T-helper 9 cell (primary cell): ENCODE data around the gene MRPL4.

ENCODE experiments used
- DNase-seq: peaks from one replicate; pipeline ENCODE4 v3.0.0-alpha.2; 2020
- total RNA-seq, 2 donors: gene quantifications; one replicate each; lab custom pipeline; 2026; lab: John Stamatoyannopoulos, UW

MRPL4 gene
- total RNA-seq: 17.1 to 25.7 reads per million in 2 donors

GRCh38 chr19:10251792-10252694 is at the start of gene MRPL4:
TSS of gene MRPL4 (plus strand) at chr19:10252214. CDS start at chr19:10252254, 40 bp downstream.
- DNase-seq: peak; percentile 91

GRCh38 chr19:10203686-10204085 is 48.3 kb upstream of the MRPL4 start:
- DNase-seq: no peak

GRCh38 chr19:10205636-10206035 is 46.4 kb upstream of the MRPL4 start:
- no peak for DNase-seq

GRCh38 chr19:10206226-10206885 is 45.7 kb upstream of the MRPL4 start:
- DNase-seq: no peak

- no peak for DNase-seq
These were observed 45.0 kb upstream of the MRPL4 start for GRCh38 chr19:10207026-10207425.

GRCh38 chr19:10209315-10209714 is 42.7 kb upstream of the MRPL4 start:
- DNase-seq: no peak

- DNase-seq: no peak
These were observed 41.0 kb upstream of the MRPL4 start for GRCh38 chr19:10211061-10211460.

- DNase-seq: no peak
These were observed 40.3 kb upstream of the MRPL4 start for GRCh38 chr19:10211691-10212090.

- no peak for DNase-seq
These were observed 37.2 kb upstream of the MRPL4 start for GRCh38 chr19:10214784-10215183.

GRCh38 chr19:10217085-10217484 is 34.9 kb upstream of the MRPL4 start:
- no peak for DNase-seq

GRCh38 chr19:10219678-10220077 is 32.3 kb upstream of the MRPL4 start:
- peak; percentile 25 for DNase-seq

GRCh38 chr19:10220695-10221094 is 31.3 kb upstream of the MRPL4 start:
- no peak for DNase-seq

- no peak for DNase-seq
These were observed 29.7 kb upstream of the MRPL4 start for GRCh38 chr19:10222201-10222890.

- DNase-seq: no peak
These were observed 28.4 kb upstream of the MRPL4 start for GRCh38 chr19:10223488-10224213.

GRCh38 chr19:10224337-10224736 is 27.7 kb upstream of the MRPL4 start:
- DNase-seq: no peak

- DNase-seq: no peak
These were observed 26.0 kb upstream of the MRPL4 start for GRCh38 chr19:10226021-10226375.

GRCh38 chr19:10226376-10227025 is 25.5 kb upstream of the MRPL4 start:
- no peak for DNase-seq

- DNase-seq: no peak
These were observed 24.7 kb upstream of the MRPL4 start for GRCh38 chr19:10227026-10227971.

GRCh38 chr19:10228393-10228792 is 23.6 kb upstream of the MRPL4 start:
- DNase-seq: no peak

- peak; percentile 24 for DNase-seq
These were observed 23.1 kb upstream of the MRPL4 start for GRCh38 chr19:10228920-10229319.
